MM.1S (cell line): Measurements from ENCODE around the gene MROH7.

Experiments used
- EZH2 ChIP-seq: fragments of 300-600 bp; sonication (generic); optimal IDR thresholded peaks from 2 replicates; pipeline ENCODE3; 2017; ENCODE audit warnings: low read depth, mild to moderate bottlenecking, antibody characterized with exemption, low read length, mixed read lengths
- TF ChIP-seq, protein P1 (sequence below): fragments of 300-600 bp; sonication (generic); IDR thresholded peaks from 2 replicates; pipeline ENCODE4 v1.5.1; 2016; ENCODE audit warnings: antibody characterized with exemption, low read length, mixed read lengths

- TF ChIP-seq, protein P1, sequence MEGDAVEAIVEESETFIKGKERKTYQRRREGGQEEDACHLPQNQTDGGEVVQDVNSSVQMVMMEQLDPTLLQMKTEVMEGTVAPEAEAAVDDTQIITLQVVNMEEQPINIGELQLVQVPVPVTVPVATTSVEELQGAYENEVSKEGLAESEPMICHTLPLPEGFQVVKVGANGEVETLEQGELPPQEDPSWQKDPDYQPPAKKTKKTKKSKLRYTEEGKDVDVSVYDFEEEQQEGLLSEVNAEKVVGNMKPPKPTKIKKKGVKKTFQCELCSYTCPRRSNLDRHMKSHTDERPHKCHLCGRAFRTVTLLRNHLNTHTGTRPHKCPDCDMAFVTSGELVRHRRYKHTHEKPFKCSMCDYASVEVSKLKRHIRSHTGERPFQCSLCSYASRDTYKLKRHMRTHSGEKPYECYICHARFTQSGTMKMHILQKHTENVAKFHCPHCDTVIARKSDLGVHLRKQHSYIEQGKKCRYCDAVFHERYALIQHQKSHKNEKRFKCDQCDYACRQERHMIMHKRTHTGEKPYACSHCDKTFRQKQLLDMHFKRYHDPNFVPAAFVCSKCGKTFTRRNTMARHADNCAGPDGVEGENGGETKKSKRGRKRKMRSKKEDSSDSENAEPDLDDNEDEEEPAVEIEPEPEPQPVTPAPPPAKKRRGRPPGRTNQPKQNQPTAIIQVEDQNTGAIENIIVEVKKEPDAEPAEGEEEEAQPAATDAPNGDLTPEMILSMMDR: no peak
- TF ChIP-seq EZH2: no peak
These were observed 66.8 kb downstream of the MROH7 start for GRCh38 chr1:54708385-54708784.
